Mesenchymal stem cell (in vitro differentiated cells and primary cell): Measurements from ENCODE around the gene ID3.
A peak's percentile ranks its signal among the peaks of the same experiment; 100 is the strongest.
"Not testable (repeated sequence)": the region's sequence is repeated elsewhere in the genome, so short reads cannot be mapped to it uniquely, and the experiment has no call there.

ENCODE experiments used
- DNase-seq: peaks from one replicate; pipeline ENCODE4 v3.0.0-alpha.2; 2013
- H2AFZ ChIP-seq: one replicate; pipeline ENCODE4 v1.6.1; 2013; ENCODE audit warnings: low read depth, mild to moderate bottlenecking, control low read depth, inconsistent platforms, low read length, moderate library complexity
- H2AK5ac ChIP-seq: 2 replicates; pipeline ENCODE4 v1.6.1; 2013; ENCODE audit warnings: low read length, moderate library complexity, mild to moderate bottlenecking, inconsistent platforms; ENCODE audit not compliant: severe bottlenecking
- H2BK120ac ChIP-seq: one replicate; pipeline ENCODE4 v1.6.1; 2013; ENCODE audit warnings: low read depth, mild to moderate bottlenecking, inconsistent platforms, low read length, moderate library complexity
- H2BK12ac ChIP-seq, 2 experiments: one replicate each; pipeline ENCODE4 v1.6.1; 2013; ENCODE audit warnings: inconsistent platforms in 2 of 2, low read length in 2 of 2, mild to moderate bottlenecking in 2 of 2, moderate library complexity in 2 of 2, control low read depth in 1 of 2
- H2BK15ac ChIP-seq: one replicate; pipeline ENCODE4 v1.6.1; 2013; ENCODE audit warnings: mild to moderate bottlenecking, low read depth, inconsistent platforms; ENCODE audit not compliant: poor library complexity, severe bottlenecking
- H2BK5ac ChIP-seq: 2 replicates; pipeline ENCODE4 v1.6.1; 2013; ENCODE audit warnings: low read depth, mild to moderate bottlenecking, low read length, control low read depth, inconsistent platforms; ENCODE audit not compliant: poor library complexity, severe bottlenecking
- H3K14ac ChIP-seq, 2 experiments: one replicate each; pipeline ENCODE4 v1.6.1; 2013; ENCODE audit warnings: inconsistent platforms in 2 of 2, low read length in 2 of 2, control low read depth in 1 of 2, mild to moderate bottlenecking in 1 of 2, moderate library complexity in 1 of 2
- H3K18ac ChIP-seq, 2 experiments: one replicate each; pipeline ENCODE4 v1.6.1; 2013; ENCODE audit warnings: inconsistent platforms in 2 of 2, low read length in 2 of 2, control low read depth in 1 of 2, low read depth in 1 of 2, mild to moderate bottlenecking in 1 of 2
- H3K23ac ChIP-seq, 2 experiments: one replicate each; pipeline ENCODE4 v1.6.1; 2013; ENCODE audit warnings: inconsistent platforms in 2 of 2, low read length in 2 of 2, mild to moderate bottlenecking in 2 of 2, moderate library complexity in 2 of 2, control low read depth in 1 of 2
- H3K27ac ChIP-seq: 2 replicates; pipeline ENCODE4 v1.5.1; 2013; ENCODE audit warnings: mild to moderate bottlenecking, moderate library complexity, low read length, control low read depth, inconsistent platforms; ENCODE audit not compliant: poor library complexity, severe bottlenecking
- H3K27me3 ChIP-seq, 2 experiments: 2 replicates each; pipeline versions ENCODE4 v1.6.1 to v1.7.0; 2013; ENCODE audit warnings: low read length in 2 of 2, mild to moderate bottlenecking in 2 of 2, moderate library complexity in 2 of 2, control low read depth in 1 of 2, inconsistent platforms in 1 of 2; ENCODE audit not compliant: control insufficient read depth in 1 of 2, insufficient read depth in 1 of 2
- H3K36me3 ChIP-seq, 2 experiments: 2 replicates each; pipeline versions ENCODE4 v1.6.1 to v1.7.0; 2013; ENCODE audit warnings: low read length in 2 of 2, control low read depth in 1 of 2, inconsistent platforms in 1 of 2, low read depth in 1 of 2, mild to moderate bottlenecking in 1 of 2; ENCODE audit not compliant: insufficient read depth in 2 of 2, control insufficient read depth in 1 of 2
- H3K4ac ChIP-seq, 2 experiments: one replicate each; pipeline ENCODE4 v1.6.1; 2013; ENCODE audit warnings: inconsistent platforms in 2 of 2, low read length in 2 of 2, mild to moderate bottlenecking in 2 of 2, moderate library complexity in 2 of 2, control low read depth in 1 of 2, low read depth in 1 of 2
- H3K4me1 ChIP-seq: 2 replicates; pipeline ENCODE4 v1.6.1; 2013; ENCODE audit warnings: low read depth, low read length, control low read depth; ENCODE audit not compliant: control insufficient read depth, insufficient read depth
- H3K4me2 ChIP-seq: 2 replicates; pipeline ENCODE4 v1.6.1; 2013; ENCODE audit warnings: low read length, mild to moderate bottlenecking, inconsistent platforms; ENCODE audit not compliant: poor library complexity, severe bottlenecking
- H3K4me3 ChIP-seq, 2 experiments: 2 replicates each; pipeline versions ENCODE4 v1.5.1 to v1.7.0; 2013; ENCODE audit warnings: low read length in 2 of 2, mild to moderate bottlenecking in 2 of 2, control low read depth in 1 of 2, low read depth in 1 of 2; ENCODE audit not compliant: insufficient read depth in 1 of 2
- H3K79me1 ChIP-seq: replicated peaks from 2 replicates; pipeline ENCODE4 v1.6.1; 2013; ENCODE audit warnings: mild to moderate bottlenecking, control low read depth, low read length, inconsistent platforms; ENCODE audit not compliant: poor library complexity, severe bottlenecking
- H3K9ac ChIP-seq: 2 replicates; pipeline ENCODE4 v1.7.0; 2013; ENCODE audit warnings: mild to moderate bottlenecking, low read length, moderate library complexity
- H3K9me3 ChIP-seq: 2 replicates; pipeline ENCODE4 v1.7.0; 2013; ENCODE audit warnings: mild to moderate bottlenecking, low read length; ENCODE audit not compliant: control insufficient read depth
- H4K8ac ChIP-seq: one replicate; pipeline ENCODE4 v1.6.1; 2013; ENCODE audit warnings: inconsistent platforms, mild to moderate bottlenecking, low read length, moderate library complexity
- H4K91ac ChIP-seq: one replicate; pipeline ENCODE4 v1.6.1; 2013; ENCODE audit warnings: mild to moderate bottlenecking, low read length, inconsistent platforms
- WGBS: methylation state at CpG from one replicate; pipeline ENCODE4 v1.1.7; 2013; ENCODE audit warnings: mixed read lengths; 5-methylcytosine and 5-hydroxymethylcytosine counted together

The ID3 gene

GRCh38 chr1:23543707-23544443 lies 15.4 kb downstream of the ID3 start:
- Histone ChIP-seq H3K23ac (no peak overlapping the region), H2BK12ac (no peak overlapping the region), H3K36me3 (no peaks in the 10 kb centered on the region), H3K18ac (no peak overlapping the region), H3K27me3 (no peaks in the 10 kb centered on the region), H3K4me3 (no peak overlapping the region), H2BK15ac (no peak overlapping the region), H2BK120ac (no peak overlapping the region), H4K91ac (no peak overlapping the region), H2AK5ac (no peak overlapping the region), H3K14ac (no peak overlapping the region), H2BK5ac (no peak overlapping the region), H3K4me1 (peaks cover 3% of the 10 kb centered on the region), H3K27ac (no peak overlapping the region), H4K8ac (no peak overlapping the region), H3K9ac (peak overlapping the region; percentile 46), H2AFZ (no peak overlapping the region), H3K9me3 (no peaks in the 10 kb centered on the region), H3K4ac (no peak overlapping the region), H3K4me2 (no peak overlapping the region), H3K79me1 (no peaks in the 10 kb centered on the region)
- 92% methylated on average over 6 of the region's 8 CpGs for WGBS
- DNase-seq: peak; percentile 61

GRCh38 chr1:23542940-23543339 lies 16.4 kb downstream of the ID3 start:
- H3K4ac ChIP-seq, H3K4me2 ChIP-seq: not testable (repeated sequence)
- 85% methylated on average over 5 of the region's 5 CpGs for WGBS

GRCh38 chr1:23539698-23540266 lies 19.5 kb downstream of the ID3 start:
- H3K36me3 ChIP-seq: no peaks in the 10 kb centered on the region
- H3K4me2 ChIP-seq: peak overlapping the region; percentile 33
- H3K4ac ChIP-seq: no peak overlapping the region
- peak overlapping the region in 1 of 2 experiments; percentile 80 for H2BK12ac ChIP-seq
- no peak overlapping the region for H3K27ac ChIP-seq
- peak overlapping the region; percentile 65 for H3K9ac ChIP-seq
- no peak overlapping the region for H2BK15ac ChIP-seq
- no peak overlapping the region for H2AK5ac ChIP-seq
- no peak overlapping the region for H4K91ac ChIP-seq
- H3K14ac ChIP-seq: no peak overlapping the region
- peak; percentile 93 for DNase-seq
- peak overlapping the region; percentile 47 for H4K8ac ChIP-seq
- H2BK120ac ChIP-seq: no peak overlapping the region
- H3K79me1 ChIP-seq: no peaks in the 10 kb centered on the region
- no peaks in the 10 kb centered on the region for H3K9me3 ChIP-seq
- H2AFZ ChIP-seq: peak overlapping the region; percentile 80
- no peak overlapping the region for H3K23ac ChIP-seq
- H3K4me1 ChIP-seq: peaks cover 5% of the 10 kb centered on the region
- H3K27me3 ChIP-seq: no peaks in the 10 kb centered on the region
- peak overlapping the region; percentile 37 to 88 for H3K18ac ChIP-seq
- H2BK5ac ChIP-seq: no peak overlapping the region
- 8% methylated on average over 15 of the region's 16 CpGs for WGBS
- H3K4me3 ChIP-seq: peak overlapping the region in 1 of 2 experiments; percentile 44

More at GRCh38 chr1:23542940-23543339, 16.4 kb downstream of the ID3 start:
- not testable (repeated sequence) for H3K14ac ChIP-seq, H3K36me3 ChIP-seq, H3K27me3 ChIP-seq, H4K91ac ChIP-seq, H2BK5ac ChIP-seq, H4K8ac ChIP-seq, H2BK12ac ChIP-seq, H2AFZ ChIP-seq, H3K9me3 ChIP-seq, H3K18ac ChIP-seq, H2BK120ac ChIP-seq, H3K23ac ChIP-seq, H2AK5ac ChIP-seq, H3K4me1 ChIP-seq, H2BK15ac ChIP-seq, H3K9ac ChIP-seq, H3K79me1 ChIP-seq, H3K4me3 ChIP-seq, H3K27ac ChIP-seq, DNase-seq

- 85% methylated on average over 5 of the region's 9 CpGs for WGBS
- Histone ChIP-seq H3K27ac (no peak overlapping the region), H2BK120ac (no peak overlapping the region), H4K91ac (no peak overlapping the region), H2BK5ac (no peak overlapping the region), H3K36me3 (no peaks in the 10 kb centered on the region), H3K4me2 (no peak overlapping the region), H2BK12ac (no peak overlapping the region), H4K8ac (no peak overlapping the region), H3K9me3 (no peaks in the 10 kb centered on the region), H3K23ac (no peak overlapping the region), H2AFZ (no peak overlapping the region), H3K4me1 (peaks cover 4% of the 10 kb centered on the region), H3K14ac (no peak overlapping the region), H2AK5ac (no peak overlapping the region), H3K9ac (no peak overlapping the region), H3K27me3 (no peaks in the 10 kb centered on the region), H2BK15ac (no peak overlapping the region), H3K4me3 (no peak overlapping the region), H3K18ac (no peak overlapping the region), H3K4ac (no peak overlapping the region), H3K79me1 (no peaks in the 10 kb centered on the region)
- DNase-seq: no peak
Observed at GRCh38 chr1:23537296-23537973, 21.9 kb downstream of the ID3 start.
